GM10266 (cell line): Measurements from ENCODE around the gene UBE2E2.
A peak's percentile ranks its signal among the peaks of the same experiment; 100 is the strongest.

ENCODE experiments used
- DNase-seq: peaks from one replicate; pipeline ENCODE4 v3.0.0; 2012; ENCODE audit errors: extremely low spot score
- TF ChIP-seq, protein P1 (sequence below): IDR thresholded peaks from 2 replicates; pipeline ENCODE4 v1.5.1; 2012; ENCODE audit warnings: mild to moderate bottlenecking, low read depth; ENCODE audit not compliant: control insufficient read depth, insufficient read depth; ENCODE audit errors: missing control alignments

UBE2E2 gene

GRCh38 chr3:23494967-23495366, 291.8 kb downstream of the UBE2E2 start:
- no peak for DNase-seq

DNA sequence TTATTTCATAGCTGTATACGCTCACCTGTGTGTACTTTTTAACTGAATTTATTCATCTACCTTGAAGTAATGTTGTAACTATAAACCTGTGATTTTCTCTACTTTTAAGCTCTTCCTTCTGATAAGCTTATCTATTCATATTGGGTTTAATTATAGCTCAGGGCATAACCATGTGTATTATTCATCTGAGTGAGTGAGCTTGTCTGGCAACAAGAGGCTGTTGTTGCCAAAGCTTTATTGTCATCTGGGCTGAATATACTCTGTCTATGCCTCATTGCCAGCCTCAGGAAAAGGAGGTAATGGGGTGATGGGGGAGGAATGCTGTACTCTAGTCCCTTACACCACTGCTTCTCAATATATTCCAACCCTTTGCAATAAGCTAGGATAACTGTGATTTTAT, 292.4 kb downstream of the UBE2E2 start:
- no peak for DNase-seq
- TF ChIP-seq, protein P1, sequence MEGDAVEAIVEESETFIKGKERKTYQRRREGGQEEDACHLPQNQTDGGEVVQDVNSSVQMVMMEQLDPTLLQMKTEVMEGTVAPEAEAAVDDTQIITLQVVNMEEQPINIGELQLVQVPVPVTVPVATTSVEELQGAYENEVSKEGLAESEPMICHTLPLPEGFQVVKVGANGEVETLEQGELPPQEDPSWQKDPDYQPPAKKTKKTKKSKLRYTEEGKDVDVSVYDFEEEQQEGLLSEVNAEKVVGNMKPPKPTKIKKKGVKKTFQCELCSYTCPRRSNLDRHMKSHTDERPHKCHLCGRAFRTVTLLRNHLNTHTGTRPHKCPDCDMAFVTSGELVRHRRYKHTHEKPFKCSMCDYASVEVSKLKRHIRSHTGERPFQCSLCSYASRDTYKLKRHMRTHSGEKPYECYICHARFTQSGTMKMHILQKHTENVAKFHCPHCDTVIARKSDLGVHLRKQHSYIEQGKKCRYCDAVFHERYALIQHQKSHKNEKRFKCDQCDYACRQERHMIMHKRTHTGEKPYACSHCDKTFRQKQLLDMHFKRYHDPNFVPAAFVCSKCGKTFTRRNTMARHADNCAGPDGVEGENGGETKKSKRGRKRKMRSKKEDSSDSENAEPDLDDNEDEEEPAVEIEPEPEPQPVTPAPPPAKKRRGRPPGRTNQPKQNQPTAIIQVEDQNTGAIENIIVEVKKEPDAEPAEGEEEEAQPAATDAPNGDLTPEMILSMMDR: no peak

More at GRCh38 chr3:23494967-23495366, 291.8 kb downstream of the UBE2E2 start:
- TF ChIP-seq, protein P1: no peak

DNA sequence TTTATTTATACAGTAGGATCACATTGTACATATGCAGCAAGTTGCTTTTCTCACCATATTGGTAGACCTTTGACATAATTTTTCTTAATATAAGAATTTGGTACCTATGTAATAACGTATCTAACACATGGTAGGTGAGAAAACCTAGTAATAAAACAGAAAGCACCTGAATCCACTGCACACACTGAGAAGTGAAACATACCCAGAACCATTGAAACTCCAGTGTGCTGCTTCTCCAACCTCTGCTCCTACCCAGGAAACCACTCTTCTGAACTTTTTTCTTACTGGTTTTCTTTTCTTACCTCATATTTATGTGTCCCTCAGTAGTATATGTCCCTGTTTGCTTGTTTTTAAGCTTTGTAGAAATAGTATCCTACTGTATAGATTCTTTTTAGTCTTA, 293.0 kb downstream of the UBE2E2 start:
- TF ChIP-seq, protein P1: no peak
- DNase-seq: peak; percentile 17

GRCh38 chr3:23497156-23497555, 294.0 kb downstream of the UBE2E2 start:
- TF ChIP-seq, protein P1: no peak
- no peak for DNase-seq

GRCh38 chr3:23501201-23501802, 298.2 kb downstream of the UBE2E2 start:
- no peak for DNase-seq
- TF ChIP-seq, protein P1: no peak

DNA sequence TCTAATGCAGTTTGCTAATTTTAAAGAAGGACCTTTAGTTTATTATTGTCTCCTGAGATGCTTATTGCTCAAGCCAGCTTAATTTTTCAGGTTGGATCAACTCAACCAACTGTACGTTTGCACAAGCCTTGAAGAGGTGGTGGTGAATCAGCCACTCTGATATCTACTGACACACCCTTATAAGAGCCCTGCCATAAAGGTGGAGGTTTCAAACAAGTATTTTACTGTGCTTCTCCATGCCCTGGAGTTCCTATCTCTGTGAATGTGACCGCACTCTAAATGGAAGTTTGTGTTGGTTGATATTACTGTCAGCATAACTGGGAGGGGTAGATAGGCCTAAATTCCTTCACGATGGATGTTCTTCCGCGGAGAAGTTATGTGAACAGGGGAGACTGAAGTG, 305.3 kb downstream of the UBE2E2 start:
- TF ChIP-seq, protein P1: no peak
- no peak for DNase-seq

DNA sequence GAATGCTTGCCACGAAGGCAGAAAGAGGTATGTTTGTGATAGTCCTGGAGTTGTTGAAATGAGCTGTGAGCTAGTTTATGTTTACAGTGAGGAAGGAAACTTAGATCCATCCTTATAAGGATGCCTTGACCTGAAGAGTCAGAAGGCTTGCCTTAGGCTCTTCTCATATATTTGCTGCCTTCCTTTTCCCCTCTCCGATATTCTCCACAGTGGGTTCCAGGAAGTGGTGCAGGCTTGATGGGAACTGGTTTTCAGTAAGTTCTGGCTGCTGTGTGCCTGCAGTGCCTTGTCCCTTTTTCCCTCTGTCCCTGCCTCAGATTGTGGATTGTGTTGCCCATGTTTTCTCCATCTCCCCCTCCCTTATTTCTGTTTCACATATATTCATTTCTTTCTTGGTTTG, 315.3 kb downstream of the UBE2E2 start:
- TF ChIP-seq, protein P1: no peak
- DNase-seq: no peak
